GM12801 (cell line): ENCODE results near the gene NAA10.

ENCODE experiments used
- TF ChIP-seq, protein P1 (sequence below): IDR thresholded peaks from one replicate; pipeline ENCODE4 v1.5.1; 2011; ENCODE audit warnings: control low read depth; ENCODE audit not compliant: insufficient read length; ENCODE audit errors: extremely low read depth

Gene NAA10

DNA sequence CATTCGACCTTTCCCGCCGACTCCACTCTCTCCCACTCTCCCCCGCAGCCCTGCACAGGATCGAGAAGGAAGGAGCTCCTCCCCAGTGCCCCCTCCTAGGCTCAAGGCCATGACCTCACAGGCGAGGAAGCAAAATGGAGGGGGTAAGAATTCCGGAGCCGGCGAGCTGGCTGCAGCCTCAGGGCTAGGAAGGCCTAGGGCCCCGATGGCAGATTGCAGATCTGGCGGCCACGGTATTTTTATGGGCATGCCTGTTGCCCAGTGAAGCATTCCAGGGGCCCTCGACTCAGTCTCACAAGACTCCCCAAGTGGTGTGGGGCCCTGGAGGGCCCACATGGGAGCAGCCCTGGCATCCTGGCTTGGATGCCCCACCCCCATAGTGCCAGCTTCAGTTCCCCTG lies 47.9 kb downstream of the NAA10 start:
- TF ChIP-seq, protein P1, sequence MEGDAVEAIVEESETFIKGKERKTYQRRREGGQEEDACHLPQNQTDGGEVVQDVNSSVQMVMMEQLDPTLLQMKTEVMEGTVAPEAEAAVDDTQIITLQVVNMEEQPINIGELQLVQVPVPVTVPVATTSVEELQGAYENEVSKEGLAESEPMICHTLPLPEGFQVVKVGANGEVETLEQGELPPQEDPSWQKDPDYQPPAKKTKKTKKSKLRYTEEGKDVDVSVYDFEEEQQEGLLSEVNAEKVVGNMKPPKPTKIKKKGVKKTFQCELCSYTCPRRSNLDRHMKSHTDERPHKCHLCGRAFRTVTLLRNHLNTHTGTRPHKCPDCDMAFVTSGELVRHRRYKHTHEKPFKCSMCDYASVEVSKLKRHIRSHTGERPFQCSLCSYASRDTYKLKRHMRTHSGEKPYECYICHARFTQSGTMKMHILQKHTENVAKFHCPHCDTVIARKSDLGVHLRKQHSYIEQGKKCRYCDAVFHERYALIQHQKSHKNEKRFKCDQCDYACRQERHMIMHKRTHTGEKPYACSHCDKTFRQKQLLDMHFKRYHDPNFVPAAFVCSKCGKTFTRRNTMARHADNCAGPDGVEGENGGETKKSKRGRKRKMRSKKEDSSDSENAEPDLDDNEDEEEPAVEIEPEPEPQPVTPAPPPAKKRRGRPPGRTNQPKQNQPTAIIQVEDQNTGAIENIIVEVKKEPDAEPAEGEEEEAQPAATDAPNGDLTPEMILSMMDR: no peak

DNA sequence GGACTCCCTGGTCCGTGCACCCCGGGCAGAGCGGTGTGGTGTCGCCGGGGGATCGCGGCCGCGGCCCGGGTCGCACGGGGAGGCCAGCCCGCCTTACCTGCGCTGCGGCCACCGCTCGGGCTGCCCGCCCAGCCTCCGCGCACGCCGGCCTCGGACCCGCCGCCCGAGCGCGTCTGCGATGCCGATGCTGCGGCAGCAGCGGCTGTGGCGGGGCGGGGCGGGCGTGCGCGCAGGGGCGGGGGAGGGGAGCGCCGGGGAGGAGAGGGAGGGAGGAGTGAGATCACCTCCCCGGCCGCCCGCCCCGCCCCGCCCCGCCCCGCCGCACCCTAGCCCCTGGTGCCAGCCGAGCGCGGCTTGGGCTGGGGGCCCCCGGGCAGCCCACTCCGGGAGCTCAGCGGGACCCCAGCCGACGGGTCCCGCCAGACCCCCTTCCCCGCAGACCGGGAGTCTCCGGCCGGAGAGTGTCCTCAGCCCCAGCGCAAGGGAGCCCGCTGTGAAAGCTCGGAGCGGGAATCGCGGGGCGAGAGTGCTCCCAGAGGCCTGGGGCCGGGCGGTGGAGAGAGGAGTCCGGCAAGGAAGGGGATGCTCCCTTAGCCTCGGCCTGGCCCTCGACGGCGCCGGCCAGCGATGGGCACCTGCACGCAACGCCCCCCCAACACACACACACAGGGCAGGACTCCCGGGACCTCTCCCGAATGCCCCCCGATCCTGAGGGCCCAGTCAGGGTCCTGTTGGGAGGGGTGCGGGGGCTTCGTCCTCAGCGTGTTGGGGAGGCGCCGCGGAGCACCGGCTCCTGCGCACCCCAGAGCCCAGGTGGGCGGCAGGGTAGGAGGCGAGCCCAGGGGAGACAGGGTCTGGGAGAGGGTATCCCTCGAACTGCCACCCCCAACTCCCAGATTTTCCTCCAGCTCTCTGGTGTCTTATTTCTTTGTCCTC lies 48.6 kb downstream of the NAA10 start, which contains the start of gene L1CAM:
Gene L1CAM, minus strand, starts transcription at position 206 of the 936 bp plus-strand sequence. CDS start 10,337 bp downstream, outside the sequence.
- TF ChIP-seq, protein P1: no peak

DNA sequence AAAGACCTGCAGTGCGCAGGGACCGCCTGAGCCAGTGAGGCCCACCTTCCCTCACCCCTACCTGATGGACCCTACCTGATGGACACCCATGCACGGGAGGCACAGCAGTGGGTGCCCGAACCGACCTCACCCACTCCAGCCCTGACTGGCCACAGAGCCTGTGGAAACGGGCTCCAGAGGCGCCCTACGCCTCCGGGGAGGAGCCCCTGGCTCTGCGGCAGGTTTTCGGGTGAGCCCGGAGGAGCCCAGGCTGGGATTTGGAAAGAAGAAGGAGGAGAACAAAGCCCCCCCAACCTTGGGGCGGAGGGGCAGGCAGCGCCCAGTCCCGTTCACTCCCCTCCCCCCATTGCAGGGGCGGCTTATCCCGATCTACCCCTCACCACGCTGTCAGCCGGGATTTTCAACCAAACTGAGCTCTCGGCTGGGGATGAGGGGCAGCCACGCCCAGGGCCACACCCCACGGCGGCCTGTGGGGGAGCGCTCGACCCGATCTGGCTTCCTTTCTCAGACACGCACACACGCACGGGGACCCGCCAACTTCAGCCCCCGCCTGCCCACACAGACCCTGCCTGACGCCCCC lies 49.5 kb downstream of the NAA10 start:
- TF ChIP-seq, protein P1: no peak

DNA sequence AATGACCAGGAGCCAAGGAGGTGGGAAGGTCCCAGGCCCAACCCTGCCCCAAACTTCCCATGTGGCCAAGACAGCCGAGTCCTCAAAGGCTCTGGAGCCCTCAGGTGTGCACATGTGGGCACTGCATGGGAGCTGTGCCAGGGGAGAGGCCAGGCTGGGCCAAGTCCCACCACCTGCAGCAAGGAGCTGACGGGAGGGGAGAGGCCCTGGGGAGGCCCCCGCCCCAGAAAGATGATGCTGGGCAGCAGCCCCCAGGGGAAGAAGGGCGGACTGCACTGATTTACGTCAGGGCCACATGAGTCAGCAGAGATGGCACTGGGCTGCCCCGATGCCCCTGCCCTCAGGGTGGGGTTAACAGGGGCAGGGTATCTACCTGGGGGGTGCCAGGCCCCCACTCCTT lies 50.2 kb downstream of the NAA10 start:
- TF ChIP-seq, protein P1: no peak

DNA sequence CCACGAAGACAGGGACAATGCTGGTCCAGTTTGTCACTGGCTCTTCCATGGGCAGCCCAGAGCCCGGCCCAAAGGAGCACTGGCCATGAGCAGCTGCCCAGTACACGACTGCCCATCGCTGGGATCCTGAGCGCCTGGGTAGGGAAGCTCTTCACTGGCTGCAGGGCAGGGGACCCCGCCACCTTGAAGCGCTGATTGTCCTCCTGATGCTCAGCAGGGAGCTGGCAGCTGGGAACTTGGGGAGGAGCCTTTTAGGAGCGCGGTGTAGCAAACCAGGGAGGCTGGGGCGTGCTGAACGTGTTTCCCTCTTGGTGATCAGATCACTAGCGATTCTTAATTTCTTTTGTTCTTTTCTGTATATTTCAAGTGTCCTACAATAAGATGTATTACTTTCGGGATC lies 50.7 kb downstream of the NAA10 start:
- TF ChIP-seq, protein P1: no peak

DNA sequence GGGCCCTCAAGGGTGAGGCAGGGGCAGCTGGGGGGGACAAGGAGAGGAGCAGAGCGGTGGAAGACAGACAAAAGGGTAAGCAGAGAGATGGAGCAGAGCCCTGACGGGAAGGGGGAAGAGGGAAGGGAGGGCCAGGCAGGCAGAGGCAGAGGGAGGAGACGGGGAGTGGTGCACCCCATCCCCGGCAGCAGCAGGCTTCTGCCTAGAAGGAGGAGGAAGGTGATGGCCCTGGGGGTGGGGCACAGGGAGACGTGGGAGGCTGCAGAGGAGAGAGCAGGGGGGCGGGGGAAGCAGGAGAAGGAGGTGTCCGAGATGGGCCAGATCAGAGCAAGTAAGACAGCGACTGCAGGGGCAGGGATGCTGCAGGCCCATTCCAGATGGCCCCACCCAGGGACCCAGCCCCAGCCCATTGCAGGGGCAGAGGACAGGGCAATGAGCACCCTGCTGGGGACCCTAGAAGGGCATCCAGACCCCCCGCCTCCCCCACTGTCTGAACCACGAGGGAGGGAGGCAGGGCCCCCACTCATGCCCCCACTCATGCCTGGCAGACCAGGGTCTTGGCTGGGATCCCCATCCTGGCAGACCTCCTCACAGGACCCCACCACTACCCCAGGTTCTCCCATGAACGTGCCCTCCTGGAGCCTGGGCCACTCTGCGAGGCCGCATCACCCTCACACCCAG lies 51.5 kb downstream of the NAA10 start:
- TF ChIP-seq, protein P1: no peak

DNA sequence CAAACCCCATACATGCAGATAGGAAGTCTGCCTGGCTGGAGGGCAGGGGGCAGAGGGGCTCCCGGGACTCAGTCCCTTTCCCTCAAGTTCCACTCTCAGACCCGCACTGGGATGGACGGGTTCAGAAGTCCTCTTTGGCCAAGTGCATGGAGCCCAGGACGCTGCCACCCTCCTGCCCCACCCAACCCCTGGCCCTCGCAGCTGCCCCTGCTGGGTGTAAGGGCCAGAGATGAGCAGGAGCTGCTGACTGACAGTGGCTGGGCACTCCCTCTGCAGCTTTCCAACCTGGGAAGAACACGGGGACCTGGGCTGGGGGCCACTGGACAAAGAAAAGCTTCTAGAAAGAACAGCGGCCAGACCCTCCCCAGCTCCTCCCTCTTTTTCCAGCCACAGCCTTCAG lies 52.3 kb downstream of the NAA10 start:
- TF ChIP-seq, protein P1: no peak
